ENCODE data around the gene ROPN1L. TPM values are rescaled to one million over a fixed set of nuclear protein-coding genes. Genes with fewer than 3 reads are reported as not detected.

Gene ROPN1L
- total RNA-seq, 4 donors from 2014 or later, result 0.71 to 4.0 (median 1.0) TPM; not detected in 1

DNA sequence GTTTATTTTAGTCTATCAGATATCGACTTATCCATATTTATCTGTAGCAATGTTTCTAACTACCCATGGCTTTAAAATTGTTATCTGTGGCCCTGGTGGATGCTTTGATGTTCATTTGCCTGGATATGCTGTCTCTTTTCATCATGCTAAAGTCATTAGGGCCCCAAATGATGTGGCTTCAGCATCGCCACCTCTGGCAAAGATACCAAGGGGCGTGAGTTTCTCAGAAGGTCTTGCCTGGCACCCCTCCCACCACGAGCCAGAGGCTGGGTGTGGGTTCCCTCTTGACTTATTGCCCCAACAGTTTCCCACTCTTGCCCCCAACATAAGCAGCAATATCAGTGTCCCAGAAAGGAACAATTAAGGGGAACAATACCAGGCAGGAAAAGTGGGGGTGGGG lies 5.4 kb downstream of the ROPN1L start:
- no peak overlapping the region for H3K4me3 ChIP-seq (ENCODE audit: low read depth, poor library complexity, severe bottlenecking)
- DNase-seq (ENCODE audit: low spot score in 2 of 2), result no peak
- TF ChIP-seq, protein P1, sequence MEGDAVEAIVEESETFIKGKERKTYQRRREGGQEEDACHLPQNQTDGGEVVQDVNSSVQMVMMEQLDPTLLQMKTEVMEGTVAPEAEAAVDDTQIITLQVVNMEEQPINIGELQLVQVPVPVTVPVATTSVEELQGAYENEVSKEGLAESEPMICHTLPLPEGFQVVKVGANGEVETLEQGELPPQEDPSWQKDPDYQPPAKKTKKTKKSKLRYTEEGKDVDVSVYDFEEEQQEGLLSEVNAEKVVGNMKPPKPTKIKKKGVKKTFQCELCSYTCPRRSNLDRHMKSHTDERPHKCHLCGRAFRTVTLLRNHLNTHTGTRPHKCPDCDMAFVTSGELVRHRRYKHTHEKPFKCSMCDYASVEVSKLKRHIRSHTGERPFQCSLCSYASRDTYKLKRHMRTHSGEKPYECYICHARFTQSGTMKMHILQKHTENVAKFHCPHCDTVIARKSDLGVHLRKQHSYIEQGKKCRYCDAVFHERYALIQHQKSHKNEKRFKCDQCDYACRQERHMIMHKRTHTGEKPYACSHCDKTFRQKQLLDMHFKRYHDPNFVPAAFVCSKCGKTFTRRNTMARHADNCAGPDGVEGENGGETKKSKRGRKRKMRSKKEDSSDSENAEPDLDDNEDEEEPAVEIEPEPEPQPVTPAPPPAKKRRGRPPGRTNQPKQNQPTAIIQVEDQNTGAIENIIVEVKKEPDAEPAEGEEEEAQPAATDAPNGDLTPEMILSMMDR (IDR thresholded peaks at IDR 0.05), result no peak
- no peak for TF ChIP-seq POLR2A (IDR thresholded peaks at IDR 0.05)
- intact Hi-C loops (cut with DNase I; ENCODE audit: low total_unique reads), result loop anchor here (10.0 kb wide), 1 partner anchor 318 kb away; the partner anchor contains the start of gene DAP
- WGBS, 2 donors, result 83% methylated on average over 4 of the region's 4 CpGs

DNA sequence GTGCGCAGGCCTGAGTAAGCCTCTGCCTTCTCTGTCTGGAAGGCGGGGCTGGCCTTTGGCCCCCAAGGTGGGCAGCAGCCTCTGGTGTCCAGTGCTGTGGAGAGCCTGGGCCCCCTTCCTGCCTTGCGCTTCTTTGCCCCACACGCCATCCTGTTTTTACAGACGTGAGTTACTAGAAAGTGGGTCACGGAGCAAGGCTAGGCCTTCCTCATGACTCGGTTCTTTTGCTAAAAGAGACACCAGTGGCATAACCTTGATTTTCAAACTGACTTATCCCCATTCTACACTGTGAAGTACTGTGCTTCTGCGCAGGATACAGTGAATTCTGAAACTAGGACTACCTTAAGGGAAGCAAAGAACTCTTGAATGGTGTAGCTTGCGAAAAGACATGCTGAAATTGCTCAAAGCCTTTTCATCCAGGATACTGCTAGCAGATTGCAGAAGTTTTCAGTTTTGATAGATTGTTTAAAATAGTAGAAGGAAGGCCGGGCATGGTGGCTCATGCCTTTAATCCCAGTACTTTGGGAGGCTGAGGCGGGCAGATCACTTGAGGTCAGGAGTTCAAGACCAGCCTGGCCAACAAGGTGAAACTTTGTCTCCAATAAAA lies 7.2 kb downstream of the ROPN1L start:
- H3K4me3 ChIP-seq (ENCODE audit: low read depth, poor library complexity, severe bottlenecking), result no peak overlapping the region
- TF ChIP-seq, protein P1 (IDR thresholded peaks at IDR 0.05), result no peak
- TF ChIP-seq POLR2A (IDR thresholded peaks at IDR 0.05), result no peak
- WGBS, 2 donors, result 96% methylated on average over 11 of the region's 11 CpGs
- no peak for DNase-seq (ENCODE audit: low spot score in 2 of 2)
- intact Hi-C loops (cut with DNase I; ENCODE audit: low total_unique reads), result loop anchor here (10.0 kb wide), 1 partner anchor 316 kb away; the partner anchor contains the start of gene DAP

DNA sequence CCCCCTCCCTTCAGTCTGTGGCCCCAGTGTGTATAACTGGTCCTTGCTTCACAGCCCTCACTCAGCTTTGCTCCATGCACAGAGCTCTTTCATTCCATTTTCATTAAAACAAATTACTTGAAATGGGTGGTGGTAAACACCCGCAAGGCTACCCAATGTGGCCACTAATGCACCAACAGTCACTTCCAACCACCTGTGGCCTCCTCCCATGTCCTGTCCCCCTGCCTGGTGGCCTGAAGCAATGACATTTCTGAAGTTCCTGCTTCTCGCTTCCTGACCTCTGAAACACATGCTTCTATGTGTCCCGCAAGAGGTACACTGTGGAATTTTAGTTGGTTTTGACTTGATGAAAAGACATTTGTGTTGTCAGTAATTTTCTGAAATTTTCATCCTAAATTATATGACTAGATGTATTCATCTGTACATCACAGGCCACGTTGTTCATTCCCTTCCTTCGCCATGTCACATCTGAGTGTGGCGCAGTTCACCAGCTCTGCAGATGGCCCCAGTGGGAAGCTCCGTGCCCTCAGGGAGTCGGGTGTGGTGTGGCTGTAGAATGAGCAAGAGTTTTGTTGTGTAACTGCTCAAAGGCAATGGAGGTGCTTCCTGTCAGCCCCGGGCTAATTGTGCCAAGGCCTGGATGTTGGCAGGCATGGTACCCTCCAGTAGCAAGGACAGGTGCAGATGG lies 9.6 kb downstream of the ROPN1L start:
- DNase-seq (ENCODE audit: low spot score in 2 of 2), result no peak
- 70 to 72% methylated on average over 9 of the region's 9 CpGs for WGBS, 2 donors
- intact Hi-C loops (cut with DNase I; ENCODE audit: low total_unique reads), result loop anchor here (5.0 kb wide), 1 partner anchor 176 kb away; no protein-coding TSS in a partner anchor
- no peak for TF ChIP-seq POLR2A (IDR thresholded peaks at IDR 0.05)
- TF ChIP-seq, protein P1 (IDR thresholded peaks at IDR 0.05), result no peak
- H3K4me3 ChIP-seq (ENCODE audit: low read depth, poor library complexity, severe bottlenecking), result no peak overlapping the region

DNA sequence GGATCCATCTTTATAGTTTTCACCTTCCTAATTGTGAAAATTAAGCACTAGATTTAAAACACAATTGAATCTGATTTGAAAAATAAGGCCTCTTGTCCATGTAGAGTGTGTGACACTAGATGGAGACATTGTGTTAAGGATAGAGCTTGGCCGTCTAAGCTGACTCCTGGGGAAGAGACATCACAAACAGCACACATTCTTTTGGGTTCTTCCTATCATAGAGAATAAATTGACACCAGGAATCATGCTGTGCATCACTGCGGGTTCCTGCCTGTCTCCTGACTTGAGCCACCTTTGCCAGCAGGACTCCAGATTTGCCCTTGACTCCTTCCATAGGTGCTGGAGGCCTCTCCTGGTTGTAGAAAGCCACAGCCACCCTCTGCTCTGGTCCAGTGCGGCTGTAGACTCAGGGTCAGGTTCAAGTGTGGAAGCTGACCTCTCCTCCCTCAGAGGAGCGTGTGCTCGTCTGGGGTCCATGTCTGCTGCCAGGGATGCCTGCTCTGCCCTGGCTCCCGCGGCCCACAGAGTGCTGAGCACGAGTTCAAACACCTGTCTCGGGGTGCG lies 11.2 kb downstream of the ROPN1L start:
- intact Hi-C loops (cut with DNase I; ENCODE audit: low total_unique reads), result loop anchor here (5.0 kb wide), 1 partner anchor 174 kb away; no protein-coding TSS in a partner anchor
- no peak for DNase-seq (ENCODE audit: low spot score in 2 of 2)
- WGBS, 2 donors, result 64 to 68% methylated on average over 10 of the region's 10 CpGs

DNA sequence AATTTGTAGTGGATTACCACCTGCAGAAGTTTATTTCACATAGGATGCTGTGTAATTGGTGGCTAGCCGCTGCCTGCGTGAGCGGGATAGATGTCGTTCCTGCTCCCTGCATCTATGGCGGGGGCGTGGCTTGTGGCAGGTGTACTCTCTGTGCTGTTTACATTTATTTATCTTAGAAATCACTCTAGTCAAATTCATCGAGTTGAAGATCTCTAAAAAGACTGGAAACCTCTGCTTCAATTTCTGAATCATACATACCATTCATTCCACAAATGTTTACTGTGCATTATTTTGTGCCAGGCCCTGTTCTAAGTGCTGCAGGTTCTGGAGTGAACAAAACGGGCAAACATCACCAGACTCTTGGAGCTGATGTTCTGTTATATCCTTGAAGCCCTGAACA lies 11.9 kb downstream of the ROPN1L start:
- 75 to 78% methylated on average over 8 of the region's 8 CpGs for WGBS, 2 donors
- no peak for DNase-seq (ENCODE audit: low spot score in 2 of 2)
- TF ChIP-seq, protein P1 (IDR thresholded peaks at IDR 0.05), result no peak
- no peak for TF ChIP-seq POLR2A (IDR thresholded peaks at IDR 0.05)
- intact Hi-C loops (cut with DNase I; ENCODE audit: low total_unique reads), result loop anchor here (5.0 kb wide), 1 partner anchor 174 kb away; no protein-coding TSS in a partner anchor
- H3K4me3 ChIP-seq (ENCODE audit: low read depth, poor library complexity, severe bottlenecking), result no peak overlapping the region

More for the DNA sequence above, 11.2 kb downstream of the ROPN1L start:
- no peak overlapping the region for H3K4me3 ChIP-seq (ENCODE audit: low read depth, poor library complexity, severe bottlenecking)
- TF ChIP-seq POLR2A (IDR thresholded peaks at IDR 0.05), result no peak
- TF ChIP-seq, protein P1 (IDR thresholded peaks at IDR 0.05), result no peak

Data from lower leg skin (tissue), 4 donors.